NCI-H1417 treated with DMSO at 0.1 percent for 48 hours (cell line): ENCODE measurements around the gene FIGNL2.

Source experiments
- DNase-seq: peaks from one replicate; lab custom pipeline; 2025; lab: John Stamatoyannopoulos, UW

Gene FIGNL2

DNA sequence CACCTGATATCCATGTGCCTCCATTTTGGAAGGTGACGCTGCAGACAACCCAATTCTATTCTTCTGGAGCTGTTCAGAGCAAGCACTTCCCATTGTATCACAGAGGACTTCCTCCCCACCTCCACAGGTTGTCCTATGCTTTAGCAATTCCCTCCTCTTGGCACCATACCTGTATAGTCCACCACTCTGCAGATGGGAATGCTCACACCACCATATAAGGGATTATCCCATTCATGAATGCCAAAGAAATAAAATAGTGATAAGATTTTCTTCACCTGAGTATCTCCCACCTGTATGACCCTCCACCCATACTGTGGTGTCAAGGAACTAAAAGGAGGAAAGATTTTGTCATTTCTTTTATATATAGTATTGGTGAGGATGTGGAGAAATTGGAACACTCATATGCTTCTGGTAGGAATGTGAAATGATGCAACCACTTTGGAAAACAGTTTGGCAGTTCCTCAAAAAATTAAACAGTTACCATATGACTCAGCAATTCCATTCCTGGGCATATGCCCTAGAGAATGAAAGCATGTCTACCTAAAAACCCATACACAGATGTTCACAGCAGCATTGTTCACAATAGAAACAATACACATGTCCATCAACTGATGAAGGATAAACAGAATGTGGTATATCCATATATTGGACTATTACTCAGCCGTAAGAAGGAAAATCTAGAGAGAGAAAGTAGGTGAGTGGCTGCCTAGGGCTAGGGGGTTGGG lies 75.2 kb downstream of the FIGNL2 start:
- DNase-seq, result no peak

DNA sequence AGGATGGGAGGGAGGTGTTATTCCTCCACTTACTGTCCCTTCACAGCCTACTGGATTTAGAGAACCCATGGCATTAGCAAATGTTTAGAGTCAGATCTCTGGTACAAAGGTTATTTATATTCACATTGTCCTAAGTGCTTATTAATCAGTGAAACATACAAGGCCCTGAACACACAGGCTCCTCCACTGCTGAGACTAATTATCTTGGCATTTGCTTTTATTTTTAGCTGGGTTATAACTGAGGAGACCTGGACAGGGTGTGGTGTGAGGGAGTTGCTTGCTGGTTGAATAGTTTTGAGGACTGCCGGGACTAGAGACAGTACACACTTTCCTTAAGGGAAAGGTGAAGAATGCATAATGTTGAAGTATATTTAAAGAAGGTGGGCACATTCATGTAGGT lies 77.5 kb downstream of the FIGNL2 start:
- no peak for DNase-seq
